Measurements from ENCODE around the gene CTSD.
"Not testable (repeated sequence)": the region's sequence is repeated elsewhere in the genome, so short reads cannot be mapped to it uniquely, and the experiment has no call there.

Gene CTSD

DNA sequence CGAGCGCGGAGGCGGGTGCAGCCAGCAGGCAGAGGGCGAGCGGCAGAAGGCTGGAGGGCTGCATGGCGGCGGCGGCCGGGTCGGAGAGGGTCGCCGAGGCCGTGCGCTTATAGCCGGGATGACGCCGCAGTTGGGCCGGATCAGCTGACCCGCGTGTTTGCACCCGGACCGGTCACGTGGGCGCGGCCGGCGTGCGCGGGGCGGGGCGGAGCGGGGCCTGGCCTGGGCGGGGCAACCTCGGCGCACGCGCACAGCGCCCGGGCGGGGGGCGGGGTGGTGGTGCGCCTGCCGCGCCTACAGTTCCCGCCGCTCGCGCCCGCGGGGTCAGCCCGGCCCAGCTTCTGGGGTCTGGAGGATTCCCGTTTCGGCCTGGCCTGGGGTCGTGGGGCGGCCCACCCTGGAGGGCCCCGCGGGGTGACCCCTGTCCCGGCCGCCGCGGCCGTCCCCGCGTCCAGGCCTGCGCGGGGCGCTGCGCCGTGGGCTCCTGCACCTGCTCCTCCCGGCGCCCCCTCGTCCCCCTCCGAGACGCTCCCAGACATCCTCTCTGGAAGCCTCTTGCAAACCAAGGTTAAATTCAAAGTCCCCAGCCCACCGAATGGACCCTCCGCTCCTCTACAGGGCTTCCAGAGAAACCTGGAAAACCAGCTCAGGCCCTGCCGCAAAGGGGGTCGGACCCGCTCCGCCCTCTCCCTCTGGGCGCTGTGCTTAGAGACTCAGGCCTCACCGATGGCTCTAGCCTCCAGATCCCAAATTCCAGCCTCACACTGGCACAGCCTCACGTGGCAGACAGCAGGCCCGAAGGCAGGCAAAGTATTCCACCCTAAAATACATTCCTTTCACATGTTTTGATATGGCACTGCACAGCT lies at the start of gene CTSD:
Gene CTSD, minus strand, starts transcription at position 132 of the 866 bp plus-strand sequence. Its CDS starts 68 bp downstream, at position 64.
- H3K36me3 ChIP-seq, result peaks cover 26% of the 10 kb centered on the region
- peak within 1 kb of the TSS; percentile 84 for H3K9ac ChIP-seq
- no peaks in the 10 kb centered on the region for H3K9me3 ChIP-seq
- H3K27ac ChIP-seq, result peak within 1 kb of the TSS; percentile 84
- no peak for TF ChIP-seq Cebpa-rat (IDR thresholded peaks at IDR 0.05)
- peak within 1 kb of the TSS; percentile 99 for H3K4me2 ChIP-seq
- no peaks in the 10 kb centered on the region for H3K27me3 ChIP-seq
- H4K20me1 ChIP-seq, result peaks cover 31% of the 10 kb centered on the region
- peaks cover 62% of the 10 kb centered on the region for H3K4me1 ChIP-seq
- peak within 1 kb of the TSS; percentile 92 for H3K4me3 ChIP-seq

DNA sequence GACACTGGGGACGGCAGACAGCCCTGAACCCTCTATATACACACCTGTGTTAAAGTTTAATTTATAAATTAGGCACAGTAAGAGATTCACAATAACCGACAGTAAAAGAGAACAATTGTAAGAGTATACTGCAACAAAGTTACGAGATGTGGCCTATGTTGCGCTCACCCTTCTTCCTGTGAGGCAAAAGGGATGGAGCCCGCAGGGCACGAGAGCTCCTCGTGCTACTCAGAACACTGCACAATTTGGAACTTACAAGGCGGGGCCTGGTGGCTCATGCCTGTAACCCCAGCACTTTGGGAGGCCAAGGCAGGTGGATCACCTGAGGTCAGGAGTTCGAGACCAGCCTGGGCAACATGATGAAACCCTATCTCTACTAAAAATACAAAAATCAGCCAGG lies 49.6 kb upstream of the CTSD start:
- not testable (repeated sequence) for H3K27ac ChIP-seq, H3K4me3 ChIP-seq

DNA sequence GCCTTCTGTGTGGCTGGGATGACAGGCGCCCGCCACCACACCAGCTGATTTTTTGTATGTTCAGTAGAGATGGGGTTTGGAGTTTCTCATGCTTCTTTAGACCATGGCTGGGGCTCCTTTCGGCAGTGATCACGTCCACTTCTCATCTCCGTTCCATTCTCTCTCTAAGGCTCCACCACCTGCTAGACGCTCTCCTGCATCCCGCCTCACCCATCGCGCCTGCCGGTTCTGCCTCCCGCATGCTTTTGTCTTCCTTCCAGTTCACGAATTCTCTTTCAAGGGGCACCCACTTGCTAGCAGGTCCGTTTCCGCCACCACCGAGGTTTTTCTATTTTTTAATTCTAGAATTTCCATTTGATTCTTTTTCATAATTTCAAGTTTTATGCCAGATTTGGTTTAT lies 49.1 kb upstream of the CTSD start:
- H3K4me3 ChIP-seq, result no peak overlapping the region
- H3K9me3 ChIP-seq, result peaks cover 27% of the 10 kb centered on the region
- H3K27me3 ChIP-seq, result no peaks in the 10 kb centered on the region
- no peak overlapping the region for H3K9ac ChIP-seq
- H3K4me1 ChIP-seq, result peaks cover 9% of the 10 kb centered on the region; the same call in 1 of the 2 replicates
- no peak overlapping the region for H3K4me2 ChIP-seq
- H4K20me1 ChIP-seq, result no peaks in the 10 kb centered on the region
- H3K27ac ChIP-seq, result no peak overlapping the region
- no peak for TF ChIP-seq Cebpa-rat (IDR thresholded peaks at IDR 0.05)
- no peaks in the 10 kb centered on the region for H3K36me3 ChIP-seq

More for the DNA sequence above, 49.6 kb upstream of the CTSD start:
- H3K36me3 ChIP-seq, H3K27me3 ChIP-seq, H3K9ac ChIP-seq, H3K4me2 ChIP-seq, H3K4me1 ChIP-seq, H4K20me1 ChIP-seq: not testable (repeated sequence)
- peaks cover 31% of the 10 kb centered on the region for H3K9me3 ChIP-seq

DNA sequence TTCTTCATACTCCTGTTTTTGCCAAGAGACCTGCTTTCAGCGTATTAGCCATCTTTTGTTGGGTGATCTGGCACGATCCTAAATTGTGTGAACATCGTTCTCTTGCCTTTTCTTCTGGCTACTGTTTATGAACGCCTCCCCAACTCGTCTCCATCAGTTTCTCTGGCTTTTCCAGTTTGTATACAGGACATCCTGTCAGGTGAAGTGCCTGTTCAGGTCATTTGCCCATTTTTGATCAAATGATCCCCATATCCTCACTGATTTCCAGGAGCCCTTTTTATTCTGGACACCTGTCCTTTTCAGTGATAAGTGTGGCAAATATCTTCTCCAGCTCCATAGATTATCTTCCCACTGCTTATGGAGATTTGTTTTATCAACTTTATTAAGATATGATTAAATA lies 48.5 kb upstream of the CTSD start:
- H3K27ac ChIP-seq, result no peak overlapping the region
- H3K36me3 ChIP-seq, result no peaks in the 10 kb centered on the region
- TF ChIP-seq Cebpa-rat (IDR thresholded peaks at IDR 0.05), result no peak
- H4K20me1 ChIP-seq, result no peaks in the 10 kb centered on the region
- H3K4me3 ChIP-seq, result no peak overlapping the region
- H3K4me1 ChIP-seq, result peaks cover 9% of the 10 kb centered on the region; the same call in 1 of the 2 replicates
- H3K9me3 ChIP-seq, result peaks cover 25% of the 10 kb centered on the region
- H3K9ac ChIP-seq, result no peak overlapping the region
- no peak overlapping the region for H3K4me2 ChIP-seq
- H3K27me3 ChIP-seq, result no peaks in the 10 kb centered on the region

- peaks cover 25% of the 10 kb centered on the region for H3K9me3 ChIP-seq
- no peak for TF ChIP-seq Cebpa-rat (IDR thresholded peaks at IDR 0.05)
- peaks cover 9% of the 10 kb centered on the region; the same call in 1 of the 2 replicates for H3K4me1 ChIP-seq
- H3K27me3 ChIP-seq, result no peaks in the 10 kb centered on the region
- no peak overlapping the region for H3K27ac ChIP-seq
- H4K20me1 ChIP-seq, result no peaks in the 10 kb centered on the region
- H3K4me3 ChIP-seq, result no peak overlapping the region
- H3K9ac ChIP-seq, result no peak overlapping the region
- no peaks in the 10 kb centered on the region for H3K36me3 ChIP-seq
- 0 out of 2 replicates have a peak overlapping the region, but pooled peaks have one; percentile 12 for H3K4me2 ChIP-seq
Observed at GRCh38 chr11:1810761-1811160, 47.0 kb upstream of the CTSD start.

DNA sequence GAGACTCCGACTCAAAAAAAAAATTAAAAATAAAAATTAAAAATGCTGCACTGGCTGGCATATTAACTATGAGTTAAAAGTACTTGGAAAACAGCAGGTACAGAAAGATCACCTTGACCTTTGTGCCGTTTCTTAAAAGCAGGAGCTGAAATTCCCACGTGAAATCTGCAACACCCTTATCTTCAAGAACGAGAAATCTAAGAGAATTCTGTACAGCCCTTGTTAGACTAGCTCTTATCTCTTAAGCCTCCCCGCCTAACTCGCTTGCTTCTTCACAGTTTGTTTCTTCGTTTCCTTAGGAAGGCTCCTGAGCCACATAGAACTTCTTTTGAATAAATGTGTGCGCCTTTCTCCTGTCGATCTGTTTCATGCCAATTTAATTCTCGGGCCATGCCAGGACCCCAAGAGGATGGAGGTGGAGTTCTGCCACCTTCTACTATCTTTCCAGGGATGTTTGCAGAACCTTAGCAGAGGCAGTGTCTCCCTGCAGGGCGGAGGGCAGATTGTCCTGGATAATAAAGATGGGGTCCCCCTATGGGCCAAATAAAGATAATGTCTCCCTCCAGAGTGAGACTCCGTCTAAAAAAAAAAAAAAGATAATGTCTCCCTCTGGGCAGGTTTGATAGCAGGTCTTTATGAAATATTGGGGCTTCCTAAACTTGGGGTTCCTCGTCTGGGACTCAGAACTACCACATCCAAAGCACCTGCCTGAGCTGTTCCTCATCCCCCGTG lies 43.7 kb upstream of the CTSD start:
- Histone ChIP-seq H3K36me3 (no peaks in the 10 kb centered on the region), H3K27me3 (no peaks in the 10 kb centered on the region), H3K9me3 (peaks cover 20% of the 10 kb centered on the region), H3K4me3 (no peak overlapping the region), H3K9ac (no peak overlapping the region), H4K20me1 (no peaks in the 10 kb centered on the region), H3K27ac (no peak overlapping the region), H3K4me1 (peaks cover 9% of the 10 kb centered on the region; the same call in 1 of the 2 replicates), H3K4me2 (no peak overlapping the region)
- TF ChIP-seq Cebpa-rat (IDR thresholded peaks at IDR 0.05), result no peak

GRCh38 chr11:1805525-1805924 lies 41.8 kb upstream of the CTSD start:
- no peaks in the 10 kb centered on the region for H4K20me1 ChIP-seq
- H3K9ac ChIP-seq, result no peak overlapping the region
- H3K36me3 ChIP-seq, result no peaks in the 10 kb centered on the region
- TF ChIP-seq Cebpa-rat (IDR thresholded peaks at IDR 0.05), result no peak
- no peak overlapping the region for H3K4me3 ChIP-seq
- 0 out of 2 replicates have a peak, but pooled peaks cover under 1% of the 10 kb centered on the region for H3K4me1 ChIP-seq
- H3K27me3 ChIP-seq, result no peaks in the 10 kb centered on the region
- H3K9me3 ChIP-seq, result peaks cover 13% of the 10 kb centered on the region
- H3K27ac ChIP-seq, result no peak overlapping the region
- no peak overlapping the region for H3K4me2 ChIP-seq

DNA sequence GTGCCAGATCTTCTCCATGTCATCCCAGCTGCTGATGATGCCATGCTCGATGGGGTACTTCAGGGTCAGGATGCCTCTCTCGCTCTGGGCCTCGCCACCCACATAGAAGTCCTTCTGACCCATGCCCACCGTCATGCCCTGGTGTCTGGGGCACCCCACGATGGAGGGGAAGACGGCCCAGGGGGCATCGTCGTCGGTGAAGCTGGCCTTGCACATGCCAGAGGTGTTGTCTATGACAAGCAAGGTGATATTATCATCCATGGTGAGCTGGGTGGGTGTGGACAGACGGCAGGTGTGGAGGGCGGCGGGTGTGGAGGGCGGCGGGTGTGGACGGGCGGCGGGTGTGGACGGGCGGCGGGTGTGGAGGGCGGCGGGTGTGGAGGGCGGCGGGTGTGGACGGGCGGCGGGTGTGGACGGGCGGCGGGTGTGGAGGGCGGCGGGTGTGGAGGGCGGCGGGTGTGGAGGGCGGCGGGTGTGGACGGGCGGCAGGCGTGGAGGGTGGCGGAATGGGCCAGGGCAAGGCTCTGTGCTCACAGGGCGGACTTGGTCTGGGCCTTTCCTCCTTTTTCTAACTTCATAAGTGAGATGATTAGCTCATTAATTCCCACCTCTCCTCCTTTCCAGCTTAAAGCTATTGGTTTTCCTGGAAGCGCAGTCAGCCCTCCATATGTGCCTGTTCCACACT lies 40.2 kb upstream of the CTSD start:
- H3K4me3 ChIP-seq, H4K20me1 ChIP-seq, H3K9me3 ChIP-seq, H3K4me2 ChIP-seq, H3K4me1 ChIP-seq, H3K27ac ChIP-seq, H3K27me3 ChIP-seq, H3K36me3 ChIP-seq, H3K9ac ChIP-seq: not testable (repeated sequence)

DNA sequence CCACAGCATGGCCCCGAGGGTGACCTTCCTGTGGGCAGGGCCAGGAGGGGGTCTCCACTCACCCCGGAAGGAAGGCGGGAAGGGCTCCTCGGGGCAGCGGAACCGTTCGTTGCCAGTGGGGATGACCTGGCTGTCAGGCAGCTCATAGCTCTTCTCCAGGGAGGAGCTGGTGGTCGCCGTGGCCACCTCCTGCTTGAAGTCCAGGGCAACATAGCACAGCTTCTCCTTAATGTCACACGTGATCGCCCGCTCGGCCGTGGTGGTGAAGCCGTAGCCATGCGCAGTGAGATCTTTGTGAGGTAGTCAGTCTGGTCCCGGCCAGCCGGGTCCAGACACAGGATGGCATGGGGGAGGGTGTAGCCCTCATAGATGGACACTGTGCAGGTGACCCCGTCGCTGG lies 39.5 kb upstream of the CTSD start:
- Histone ChIP-seq H3K4me2 (no peak overlapping the region), H3K36me3 (no peaks in the 10 kb centered on the region), H3K4me3 (no peak overlapping the region), H3K4me1 (no peaks in the 10 kb centered on the region), H4K20me1 (no peaks in the 10 kb centered on the region), H3K27ac (no peak overlapping the region), H3K9me3 (no peaks in the 10 kb centered on the region), H3K27me3 (no peaks in the 10 kb centered on the region), H3K9ac (no peak overlapping the region)
- no peak for TF ChIP-seq Cebpa-rat (IDR thresholded peaks at IDR 0.05)

All from BLaER1 (cell line).